GM18511 (cell line): ENCODE results near the gene CDCA8.

Source experiments
- ATAC-seq: cut with Tn5 transposase; IDR thresholded peaks from one replicate; pipeline ENCODE4 v1.9.1; 2021; ENCODE audit warnings: mild to moderate bottlenecking, moderate library complexity; ENCODE audit not compliant: unreplicated experiment

Gene CDCA8

GRCh38 chr1:37692078-37692833 is at the start of gene CDCA8:
Gene CDCA8 (plus strand): TSS chr1:37692516. CDS start chr1:37692691, 175 bp downstream.
- ATAC-seq: peak; percentile 84

- no peak for ATAC-seq
Observed at GRCh38 chr1:37647281-37647680, 45.0 kb upstream of the CDCA8 start.

- ATAC-seq: no peak
Observed at GRCh38 chr1:37650173-37650572, 42.1 kb upstream of the CDCA8 start.

GRCh38 chr1:37650721-37651120 is 41.6 kb upstream of the CDCA8 start:
- ATAC-seq: no peak

GRCh38 chr1:37651803-37652202 is 40.5 kb upstream of the CDCA8 start:
- no peak for ATAC-seq

GRCh38 chr1:37652976-37653375 is 39.3 kb upstream of the CDCA8 start:
- no peak for ATAC-seq

GRCh38 chr1:37653906-37654305 is 38.4 kb upstream of the CDCA8 start:
- no peak for ATAC-seq

- no peak for ATAC-seq
Observed at GRCh38 chr1:37655274-37655673, 37.0 kb upstream of the CDCA8 start.

- no peak for ATAC-seq
Observed at GRCh38 chr1:37656026-37656425, 36.3 kb upstream of the CDCA8 start.

GRCh38 chr1:37656881-37657280 is 35.4 kb upstream of the CDCA8 start:
- no peak for ATAC-seq

GRCh38 chr1:37657620-37658412 is 34.5 kb upstream of the CDCA8 start:
- ATAC-seq: no peak

GRCh38 chr1:37658486-37658885 is 33.8 kb upstream of the CDCA8 start:
- no peak for ATAC-seq

- no peak for ATAC-seq
Observed at GRCh38 chr1:37660664-37661063, 31.7 kb upstream of the CDCA8 start.

GRCh38 chr1:37661401-37661800 is 30.9 kb upstream of the CDCA8 start:
- ATAC-seq: no peak

GRCh38 chr1:37662031-37662755 is 30.1 kb upstream of the CDCA8 start:
- ATAC-seq: no peak

- no peak for ATAC-seq
Observed at GRCh38 chr1:37663426-37664000, 28.8 kb upstream of the CDCA8 start.

GRCh38 chr1:37666241-37666867 is 26.0 kb upstream of the CDCA8 start:
- ATAC-seq: no peak

GRCh38 chr1:37667023-37667671 is 25.2 kb upstream of the CDCA8 start:
- ATAC-seq: no peak

GRCh38 chr1:37670133-37670532 is 22.2 kb upstream of the CDCA8 start:
- no peak for ATAC-seq

- ATAC-seq: no peak
Observed at GRCh38 chr1:37671261-37671660, 21.1 kb upstream of the CDCA8 start.
